GM12875 (cell line): ENCODE results near the gene ZNF652.

Source experiments
- H3K4me3 ChIP-seq: one replicate; pipeline ENCODE4 v1.5.1; 2011; ENCODE audit warnings: low read depth, low read length, control low read depth
- CTCF ChIP-seq: IDR thresholded peaks from 2 replicates; pipeline ENCODE4 v1.5.1; 2011; ENCODE audit warnings: low read depth, mild to moderate bottlenecking, control low read depth, inconsistent platforms, low read length, moderate library complexity, borderline replicate concordance; ENCODE audit not compliant: insufficient read depth

Gene ZNF652

GRCh38 chr17:49316889-49317675 is 45.0 kb downstream of the ZNF652 start:
- no peak overlapping the region for H3K4me3 ChIP-seq
- TF ChIP-seq CTCF, result no peak

GRCh38 chr17:49316258-49316570 is 45.8 kb downstream of the ZNF652 start:
- no peak overlapping the region for H3K4me3 ChIP-seq
- TF ChIP-seq CTCF, result no peak

GRCh38 chr17:49315551-49316257 is 46.3 kb downstream of the ZNF652 start:
- no peak overlapping the region for H3K4me3 ChIP-seq
- TF ChIP-seq CTCF, result peak; percentile 69

- no peak for TF ChIP-seq CTCF
- no peak overlapping the region for H3K4me3 ChIP-seq
Observed at GRCh38 chr17:49312722-49313121, 49.3 kb downstream of the ZNF652 start.

DNA sequence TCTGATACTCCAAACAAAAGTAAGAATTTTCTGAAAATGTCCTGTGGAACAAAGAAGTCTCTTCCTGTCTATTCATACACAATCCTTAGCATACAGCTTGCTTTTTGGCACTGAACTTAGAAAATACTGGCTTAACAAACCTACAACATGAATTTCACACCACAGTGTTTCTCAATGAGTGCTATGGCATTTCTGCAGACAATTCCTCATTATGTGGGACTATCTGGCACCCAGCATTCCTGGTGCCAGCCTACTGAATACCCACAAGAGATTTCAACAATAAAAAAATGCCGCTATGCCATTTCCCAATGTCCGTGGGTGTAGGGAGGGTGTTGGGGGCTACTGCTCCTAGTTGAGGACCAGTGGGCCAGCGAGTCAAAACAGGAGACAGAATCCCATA is 62.1 kb downstream of the ZNF652 start:
- no peak overlapping the region for H3K4me3 ChIP-seq
- TF ChIP-seq CTCF, result no peak

- no peak for TF ChIP-seq CTCF
- H3K4me3 ChIP-seq, result no peak overlapping the region
Observed at GRCh38 chr17:49298371-49298976, 63.6 kb downstream of the ZNF652 start.
